ENCODE results near the gene CACNA1B.
"Not testable (repeated sequence)": the region's sequence is repeated elsewhere in the genome, so short reads cannot be mapped to it uniquely, and the experiment has no call there.

Gene CACNA1B

DNA sequence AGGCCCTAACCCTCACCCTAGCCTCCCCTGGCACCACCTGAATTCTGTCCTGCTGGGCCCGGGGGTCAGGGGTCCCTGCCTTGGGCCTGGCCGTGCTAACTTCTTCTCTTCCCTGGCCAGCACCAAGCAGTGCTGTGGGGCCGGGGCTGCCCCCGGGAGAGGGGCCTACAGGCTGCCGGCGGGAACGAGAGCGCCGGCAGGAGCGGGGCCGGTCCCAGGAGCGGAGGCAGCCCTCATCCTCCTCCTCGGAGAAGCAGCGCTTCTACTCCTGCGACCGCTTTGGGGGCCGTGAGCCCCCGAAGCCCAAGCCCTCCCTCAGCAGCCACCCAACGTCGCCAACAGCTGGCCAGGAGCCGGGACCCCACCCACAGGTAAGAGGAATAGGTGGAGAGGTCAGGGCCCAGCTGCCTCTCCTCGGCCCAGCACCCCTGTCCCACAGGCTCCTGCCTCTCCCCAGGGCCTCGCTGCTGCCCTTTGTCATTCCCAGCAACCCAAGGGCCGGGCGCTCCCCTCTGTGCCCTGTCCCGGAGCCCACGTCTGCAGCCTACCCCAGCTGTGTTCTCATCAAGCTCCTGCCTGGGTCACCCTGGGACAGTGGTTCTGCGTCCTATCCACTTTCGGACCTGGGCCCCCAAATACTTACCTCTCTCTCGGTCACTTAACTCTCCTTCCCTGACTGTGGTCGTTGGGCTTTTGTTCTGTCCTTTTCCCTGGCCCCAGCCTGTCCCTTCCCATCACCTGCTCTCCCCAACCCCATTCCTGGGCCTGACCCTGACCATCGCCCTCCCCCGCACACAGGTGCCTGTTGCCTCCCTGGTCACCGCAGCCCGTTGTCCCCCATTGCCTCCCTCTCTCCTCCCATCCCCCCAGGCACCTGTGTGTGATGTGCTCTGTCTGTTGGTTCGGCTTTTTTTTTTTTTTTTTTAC is 243.2 kb downstream of the CACNA1B start:
- no peak for DNase-seq

DNA sequence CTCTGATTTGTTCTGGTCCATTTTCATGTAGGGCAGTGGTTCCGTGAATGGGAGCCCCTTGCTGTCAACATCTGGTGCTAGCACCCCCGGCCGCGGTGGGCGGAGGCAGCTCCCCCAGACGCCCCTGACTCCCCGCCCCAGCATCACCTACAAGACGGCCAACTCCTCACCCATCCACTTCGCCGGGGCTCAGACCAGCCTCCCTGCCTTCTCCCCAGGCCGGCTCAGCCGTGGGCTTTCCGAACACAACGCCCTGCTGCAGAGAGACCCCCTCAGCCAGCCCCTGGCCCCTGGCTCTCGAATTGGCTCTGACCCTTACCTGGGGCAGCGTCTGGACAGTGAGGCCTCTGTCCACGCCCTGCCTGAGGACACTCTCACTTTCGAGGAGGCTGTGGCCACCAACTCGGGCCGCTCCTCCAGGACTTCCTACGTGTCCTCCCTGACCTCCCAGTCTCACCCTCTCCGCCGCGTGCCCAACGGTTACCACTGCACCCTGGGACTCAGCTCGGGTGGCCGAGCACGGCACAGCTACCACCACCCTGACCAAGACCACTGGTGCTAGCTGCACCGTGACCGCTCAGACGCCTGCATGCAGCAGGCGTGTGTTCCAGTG is 244.0 kb downstream of the CACNA1B start:
- no peak for DNase-seq

DNA sequence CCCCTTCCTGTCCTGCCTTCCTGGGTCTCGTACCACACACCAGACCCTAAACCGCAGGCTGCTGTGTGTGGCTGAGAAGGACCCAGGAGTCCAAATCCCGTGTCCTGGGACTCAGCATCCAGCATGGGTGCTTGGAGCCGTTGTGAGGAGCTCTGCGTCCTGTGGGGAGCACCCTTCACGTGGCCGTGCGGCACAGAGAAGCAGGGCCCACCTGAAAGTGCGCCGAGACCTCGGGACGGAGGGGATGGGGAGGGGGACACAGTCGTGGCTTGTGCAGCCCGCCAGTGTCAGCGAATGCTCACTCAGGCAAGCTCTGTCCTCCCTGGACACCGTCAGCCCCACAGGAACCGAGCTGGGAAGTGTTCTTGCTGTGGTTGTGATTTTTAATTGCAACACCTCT is 244.6 kb downstream of the CACNA1B start:
- DNase-seq = no peak

DNA sequence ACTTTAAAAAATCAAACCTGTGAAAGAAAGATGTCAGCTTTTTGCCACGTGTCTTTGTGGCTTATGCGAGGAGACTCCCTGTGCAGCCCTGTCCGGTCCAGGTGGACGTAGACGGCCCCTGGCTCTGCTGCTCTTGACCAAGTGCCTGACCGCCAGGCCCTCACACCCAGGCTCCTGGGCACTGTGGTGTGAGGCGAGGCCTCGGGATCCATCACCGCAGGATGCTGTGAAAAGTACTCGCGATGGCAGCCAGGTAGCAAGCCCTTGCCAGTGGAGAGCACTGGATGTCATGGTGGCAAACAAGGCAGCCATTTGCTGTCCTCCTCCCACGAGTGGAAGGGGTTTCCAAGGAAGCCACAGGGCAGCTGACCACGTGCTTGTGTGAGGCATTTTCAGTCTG is 245.1 kb downstream of the CACNA1B start:
- no peak for DNase-seq

DNA sequence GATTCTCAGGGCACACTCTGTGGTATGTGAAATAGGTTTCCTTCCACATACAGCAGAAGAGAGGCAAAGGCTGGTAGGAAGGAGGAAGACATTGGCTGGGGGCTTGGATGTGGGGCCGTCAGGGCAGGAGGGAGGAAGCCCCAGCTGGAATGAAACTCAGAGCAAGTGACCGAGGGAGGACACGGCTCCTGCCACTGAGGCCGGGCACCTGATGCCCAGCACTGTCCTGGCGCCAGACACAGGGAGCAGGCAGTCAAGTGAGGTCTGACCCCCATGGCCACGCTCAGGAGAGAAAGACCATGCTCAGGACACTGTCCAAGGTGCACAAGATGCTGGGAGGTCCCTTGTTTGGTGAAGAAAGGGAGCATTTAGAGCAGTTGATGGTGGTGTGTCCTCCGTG is 245.5 kb downstream of the CACNA1B start:
- DNase-seq = no peak

DNA sequence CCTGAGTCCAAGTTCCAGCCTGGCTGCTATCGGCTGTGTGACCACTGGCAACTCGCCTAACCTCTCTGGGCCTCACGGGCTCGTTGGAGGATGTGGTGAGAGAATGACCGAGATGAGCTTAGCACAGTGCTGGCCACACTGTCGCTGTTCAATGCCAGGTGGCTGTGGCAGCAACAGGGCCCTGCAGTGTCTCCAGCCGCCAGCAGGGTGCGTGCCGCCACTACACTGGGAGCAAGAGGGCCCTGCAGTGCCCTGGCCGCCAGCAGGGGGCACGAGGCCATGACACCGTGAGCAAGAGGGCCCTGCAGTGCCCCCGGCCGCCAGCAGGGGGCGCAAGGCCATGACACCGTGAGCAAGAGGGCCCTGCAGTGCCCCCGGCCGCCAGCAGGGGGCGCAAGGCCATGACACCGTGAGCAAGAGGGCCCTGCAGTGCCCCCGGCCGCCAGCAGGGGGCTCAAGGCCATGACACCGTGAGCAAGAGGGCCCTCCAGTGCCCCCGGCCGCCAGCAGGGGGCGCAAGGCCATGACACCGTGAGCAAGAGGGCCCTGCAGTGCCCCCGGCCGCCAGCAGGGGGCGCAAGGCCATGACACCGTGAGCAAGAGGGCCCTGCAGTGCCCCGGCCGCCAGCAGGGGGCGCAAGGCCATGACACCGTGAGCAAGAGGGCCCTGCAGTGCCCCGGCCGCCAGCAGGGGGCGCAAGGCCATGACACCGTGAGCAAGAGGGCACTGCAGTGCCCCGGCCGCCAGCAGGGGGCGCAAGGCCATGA is 248.7 kb downstream of the CACNA1B start:
- peak in 2 of 5 experiments; percentile 8 to 25 for DNase-seq

DNA sequence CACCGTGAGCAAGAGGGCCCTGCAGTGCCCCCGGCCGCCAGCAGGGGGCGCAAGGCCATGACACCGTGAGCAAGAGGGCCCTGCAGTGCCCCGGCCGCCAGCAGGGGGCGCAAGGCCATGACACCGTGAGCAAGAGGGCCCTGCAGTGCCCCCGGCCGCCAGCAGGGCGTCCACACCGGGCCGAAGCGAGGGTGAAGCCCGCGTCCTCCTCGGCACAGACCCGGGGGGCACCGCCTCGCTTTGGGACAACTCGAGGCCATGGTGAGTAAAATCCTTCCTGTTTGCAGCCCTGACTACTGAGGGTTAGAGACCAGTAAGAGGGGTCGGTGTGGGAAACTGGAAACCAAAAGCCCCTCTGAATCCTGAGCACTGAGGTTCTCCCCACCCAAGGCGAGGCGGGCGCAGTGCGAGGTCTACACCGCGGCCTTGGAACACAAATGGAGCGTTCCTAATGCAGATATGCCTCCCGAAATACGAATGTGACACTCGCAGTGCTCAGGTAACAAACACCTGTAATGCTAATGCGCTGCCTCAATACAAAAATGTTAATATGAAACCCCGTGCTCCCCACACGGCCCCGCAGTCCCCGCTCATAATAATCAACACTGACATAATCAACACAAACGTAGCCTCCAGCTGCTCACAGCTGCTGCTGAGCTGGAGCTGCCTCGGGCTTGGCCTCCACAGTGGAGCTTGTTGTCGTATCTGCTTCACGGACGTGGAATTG is 249.4 kb downstream of the CACNA1B start:
- DNase-seq = peak in 2 of 5 experiments; percentile 17 to 25

DNA sequence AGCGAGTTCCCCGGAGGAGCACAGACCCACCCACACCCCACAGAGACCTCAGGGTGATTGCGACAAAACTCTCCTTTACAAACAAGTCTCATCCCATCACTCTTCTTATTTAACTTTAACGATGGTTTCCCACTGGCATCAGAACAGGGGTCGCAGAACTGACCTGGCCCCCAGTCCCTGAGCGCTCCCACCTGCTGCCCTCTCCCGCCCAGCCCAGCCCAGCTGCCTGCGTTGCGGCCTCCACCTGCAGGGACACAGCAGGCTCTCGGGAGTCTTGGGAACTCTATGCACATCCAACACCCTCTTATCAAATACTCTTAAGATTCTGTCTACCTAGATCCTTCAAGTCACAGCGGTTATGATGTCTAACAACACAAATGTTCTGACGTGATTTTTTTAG is 250.4 kb downstream of the CACNA1B start:
- not testable (repeated sequence) for DNase-seq

DNA sequence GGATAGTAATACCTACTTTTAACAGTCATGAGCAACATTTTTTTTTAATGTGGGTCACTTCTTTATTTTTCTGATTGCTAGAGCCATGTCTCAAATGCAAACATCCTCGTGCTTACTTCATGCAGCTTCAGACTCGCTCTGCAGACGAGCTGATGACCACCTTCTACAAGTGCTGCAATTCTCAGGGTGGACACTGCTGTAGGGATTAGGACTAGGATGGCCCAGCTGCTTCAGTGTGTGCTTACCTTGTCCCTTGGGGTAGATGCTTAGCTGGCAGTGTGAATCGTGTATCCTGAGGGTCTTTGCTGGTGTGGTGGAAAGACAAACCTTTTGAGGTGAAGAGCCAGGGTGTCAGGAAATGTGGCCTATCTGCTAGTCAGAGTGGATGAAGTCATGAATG is 251.7 kb downstream of the CACNA1B start:
- DNase-seq = not testable (repeated sequence)

DNA sequence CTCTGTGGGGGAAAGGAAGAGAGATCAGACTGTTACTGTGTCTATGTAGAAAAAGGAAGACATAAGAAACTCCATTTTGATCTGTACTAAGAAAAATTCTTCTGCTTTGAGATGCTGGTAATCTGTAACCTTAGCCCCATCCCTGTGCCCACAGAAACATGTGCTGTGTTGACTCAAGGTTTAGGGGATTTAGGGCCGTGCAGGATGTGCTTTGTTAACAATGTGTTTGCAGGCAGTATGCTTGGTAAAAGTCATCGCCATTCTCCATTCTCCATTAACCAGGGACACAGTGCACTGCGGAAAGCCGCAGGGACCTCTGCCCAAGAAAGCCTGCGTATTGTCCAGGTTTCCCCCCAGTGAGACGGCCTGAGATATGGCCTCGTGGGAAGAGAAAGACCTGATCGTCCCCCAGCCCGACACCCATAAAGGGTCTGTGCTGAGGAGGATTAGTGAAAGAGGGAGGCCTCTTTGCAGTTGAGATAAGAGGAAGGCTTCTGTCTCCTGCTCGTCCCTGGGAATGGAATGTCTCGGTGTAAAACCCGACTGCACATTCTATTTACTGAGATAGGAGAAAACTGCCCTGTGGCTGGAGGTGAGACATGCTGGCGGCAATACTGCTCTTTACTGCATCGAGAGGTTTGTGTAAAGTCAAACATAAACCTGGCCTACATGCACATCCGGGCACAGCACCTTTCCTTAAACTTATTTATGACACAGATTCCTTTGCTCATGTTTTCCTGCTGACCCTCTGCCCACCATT is 255.5 kb downstream of the CACNA1B start:
- not testable (repeated sequence) for DNase-seq

DNA sequence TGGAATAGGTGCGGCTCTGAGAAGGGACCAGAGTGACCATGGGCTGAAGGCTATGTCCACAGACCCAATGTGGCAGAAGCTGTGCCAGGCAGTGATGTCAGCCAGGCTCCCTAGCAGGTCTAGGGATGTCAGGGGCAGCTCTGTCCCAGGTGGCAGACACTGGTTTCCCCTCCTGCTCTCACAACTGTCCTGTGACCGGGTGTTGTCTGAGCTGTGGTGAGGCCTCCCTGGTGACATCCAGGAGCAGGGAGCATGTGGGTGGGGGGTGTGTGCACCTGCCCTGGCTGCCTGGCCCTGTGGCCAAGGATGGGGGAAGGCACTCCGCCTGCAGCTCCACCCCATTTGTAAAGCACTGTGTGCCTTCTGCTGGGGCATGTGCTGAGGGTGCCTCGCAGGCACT is 257.0 kb downstream of the CACNA1B start:
- DNase-seq = peak in 1 of 5 experiments; percentile 16

DNA sequence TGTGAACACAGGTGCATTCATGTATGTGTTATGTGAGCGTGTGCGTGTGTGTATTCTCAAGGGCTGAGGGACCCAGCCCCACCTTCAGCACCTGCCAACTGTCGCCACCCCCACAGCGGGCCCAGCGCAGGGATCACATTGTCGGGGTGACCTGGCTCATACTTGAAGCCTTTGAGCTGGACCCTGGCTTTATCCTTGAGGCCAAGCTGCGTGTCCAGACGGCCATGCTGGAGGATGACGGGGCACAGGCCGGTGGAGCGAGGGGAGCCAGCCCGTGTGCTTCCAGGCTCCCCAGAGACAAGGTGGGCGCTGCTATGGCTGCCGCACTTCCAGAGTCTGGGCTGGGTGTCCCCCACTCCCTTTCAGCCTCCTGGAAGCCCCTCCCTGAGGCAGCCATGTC is 261.5 kb downstream of the CACNA1B start:
- DNase-seq = not testable (repeated sequence)

DNA sequence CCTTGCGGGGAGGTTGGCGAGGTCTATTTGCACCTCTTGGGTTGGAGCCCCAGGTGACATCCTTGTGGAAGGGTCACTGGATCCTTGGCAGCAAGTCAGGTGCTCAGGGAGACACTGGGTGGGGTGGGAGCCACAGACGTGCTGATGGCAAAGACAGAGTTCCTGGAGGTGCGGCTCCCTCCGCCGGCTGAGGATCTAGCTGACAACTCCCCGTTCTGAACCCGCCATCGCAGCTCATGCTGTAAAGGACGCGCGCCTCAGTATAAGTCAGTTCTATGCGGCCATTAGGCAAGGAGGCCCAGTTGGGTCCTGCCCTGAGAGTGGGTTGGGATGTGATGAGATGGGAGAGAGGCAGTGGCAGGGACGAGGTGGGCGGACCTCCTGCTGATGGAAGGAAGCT is 263.4 kb downstream of the CACNA1B start:
- not testable (repeated sequence) for DNase-seq

DNA sequence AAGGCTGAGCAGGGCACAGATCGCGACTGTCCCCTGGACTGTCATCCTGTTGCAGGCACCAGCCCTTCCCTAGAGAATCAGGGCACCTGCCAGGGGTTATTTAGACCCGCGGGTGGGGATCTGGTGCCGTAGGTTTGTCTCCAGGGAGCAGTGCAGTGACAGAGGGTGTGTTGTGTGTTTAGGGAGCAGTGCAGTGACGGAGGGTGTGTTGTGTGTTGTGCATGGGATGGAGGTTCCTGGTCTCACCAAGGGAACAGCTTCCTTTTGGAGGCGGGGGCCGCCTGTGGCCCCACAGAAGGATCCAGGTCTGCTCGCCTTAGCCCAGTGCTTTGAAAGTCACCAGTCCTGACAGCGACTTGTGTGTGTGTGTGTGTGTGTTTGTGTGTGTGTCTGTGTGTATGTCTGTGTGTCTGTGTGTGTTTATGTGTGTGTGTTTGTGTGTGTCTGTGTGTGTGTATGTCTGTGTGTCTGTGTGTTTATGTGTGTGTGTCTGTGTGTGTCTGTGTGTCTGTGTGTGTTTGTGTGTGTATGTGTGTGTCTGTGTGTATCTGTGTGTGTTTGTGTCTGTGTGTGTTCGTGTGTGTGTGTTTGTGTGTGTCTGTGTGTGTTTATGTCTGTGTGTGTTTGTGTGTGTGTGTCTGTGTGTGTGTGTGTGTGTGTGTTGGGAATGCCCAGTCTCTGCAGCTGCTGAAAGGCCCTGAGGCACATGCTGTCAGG is 265.1 kb downstream of the CACNA1B start:
- not testable (repeated sequence) for DNase-seq

DNA sequence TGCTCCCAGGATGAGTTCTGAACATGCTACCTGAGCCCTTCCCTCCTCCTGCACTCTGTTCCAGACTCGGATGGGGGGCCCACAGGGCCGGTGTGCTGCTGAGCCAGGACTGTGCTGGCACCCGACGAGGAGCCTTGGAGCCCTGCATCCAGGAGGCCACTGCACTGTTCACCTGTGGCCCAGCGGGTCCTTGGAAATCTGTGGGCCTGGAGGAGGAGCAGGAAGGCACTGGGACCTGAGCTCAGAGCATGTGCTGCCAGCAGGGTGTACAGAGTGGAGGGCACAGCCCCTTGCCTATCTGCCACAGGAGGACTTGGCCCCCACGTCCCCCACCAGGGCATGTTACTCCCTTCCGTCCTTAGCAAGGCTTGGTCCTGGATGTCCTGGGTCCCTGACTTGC is 265.9 kb downstream of the CACNA1B start:
- not testable (repeated sequence) for DNase-seq

DNA sequence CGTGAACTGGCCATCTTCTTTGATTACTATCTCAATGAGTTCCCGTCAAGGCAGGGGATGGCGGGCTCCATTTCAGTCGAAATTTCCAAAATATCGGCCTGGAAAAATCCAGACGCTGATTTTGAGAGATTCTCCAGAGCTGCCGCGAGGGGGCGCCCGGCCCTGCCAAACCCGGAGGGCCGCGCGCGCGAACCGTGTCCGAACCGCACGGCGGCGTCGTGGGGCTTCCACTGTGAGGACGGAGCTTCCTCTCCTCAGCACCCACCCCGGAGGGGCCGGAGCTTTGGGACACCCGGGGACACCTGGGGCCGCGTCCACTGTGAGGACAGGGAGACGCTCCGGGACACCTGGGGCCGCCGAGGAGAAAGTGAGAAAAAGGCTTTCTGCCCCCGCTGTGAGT is 270.0 kb downstream of the CACNA1B start:
- DNase-seq = peak in 2 of 5 experiments; percentile 15 to 27

DNA sequence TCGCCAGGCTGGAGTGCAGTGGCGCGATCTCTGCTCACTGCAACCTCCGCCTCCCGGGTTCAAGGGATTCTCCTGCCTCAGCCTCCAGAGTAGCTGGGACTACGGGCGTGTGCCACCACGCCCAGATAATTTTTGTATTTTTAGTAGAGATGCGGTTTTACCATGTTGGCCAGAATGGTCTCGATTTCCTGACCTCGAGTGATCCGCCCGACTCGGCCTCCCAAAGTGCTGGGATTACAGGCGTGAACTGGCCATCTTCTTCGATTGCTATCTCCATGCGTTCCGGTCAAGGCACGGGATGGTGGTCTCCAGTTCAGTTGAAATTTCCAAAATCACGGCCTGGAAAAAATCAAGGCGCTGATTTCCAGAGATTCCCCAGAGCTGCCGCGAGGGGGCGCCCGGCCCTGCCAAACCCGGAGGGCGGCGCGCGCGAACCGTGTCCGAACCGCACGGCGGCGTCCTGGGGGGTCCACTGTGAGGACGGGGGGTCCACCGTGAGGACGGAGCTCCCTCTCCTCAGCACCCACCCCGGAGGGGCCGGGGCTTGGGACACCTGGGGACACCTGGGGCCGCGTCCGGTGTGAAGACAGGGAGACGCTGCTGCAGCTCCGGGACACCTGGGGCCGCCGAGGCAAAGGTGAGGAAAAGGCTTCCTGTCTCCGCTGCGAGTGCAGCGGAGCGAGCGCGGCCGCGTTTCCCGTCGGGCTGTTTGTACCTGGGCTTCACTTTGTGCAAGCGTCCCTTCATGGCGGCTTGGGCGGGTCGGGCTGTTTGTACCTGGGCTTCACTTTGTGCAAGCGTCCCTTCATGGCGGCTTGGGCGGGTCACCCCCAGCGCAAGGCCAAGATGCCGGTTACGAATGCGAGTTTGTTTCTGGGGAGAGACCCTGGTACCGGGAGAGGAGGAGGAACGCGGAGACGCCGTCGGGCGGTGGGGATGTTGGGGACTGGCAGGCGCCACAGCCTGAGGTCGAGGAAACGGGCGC is 272.4 kb downstream of the CACNA1B start:
- DNase-seq = peak in 3 of 5 experiments; percentile 7 to 22 (median 13)

DNA sequence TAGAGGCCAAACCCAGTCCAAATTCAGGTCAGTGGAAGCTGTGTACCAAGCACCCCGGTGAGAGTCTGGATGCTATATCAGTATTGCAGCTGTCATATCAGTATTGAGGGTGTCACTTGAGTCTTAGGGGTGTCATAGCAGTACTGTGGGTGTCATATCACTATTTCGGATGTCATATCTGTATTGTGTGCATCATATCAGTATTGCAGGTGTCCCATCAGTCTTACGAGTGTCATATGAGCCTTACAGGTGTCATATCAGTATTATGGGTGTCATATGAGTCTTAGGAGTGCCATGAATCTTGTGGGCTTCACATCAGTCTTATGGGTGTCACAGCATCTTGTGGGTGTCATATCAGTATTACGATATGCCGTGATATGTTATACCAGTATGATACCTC is 278.2 kb downstream of the CACNA1B start:
- DNase-seq = peak in 1 of 5 experiments; percentile 48

DNA sequence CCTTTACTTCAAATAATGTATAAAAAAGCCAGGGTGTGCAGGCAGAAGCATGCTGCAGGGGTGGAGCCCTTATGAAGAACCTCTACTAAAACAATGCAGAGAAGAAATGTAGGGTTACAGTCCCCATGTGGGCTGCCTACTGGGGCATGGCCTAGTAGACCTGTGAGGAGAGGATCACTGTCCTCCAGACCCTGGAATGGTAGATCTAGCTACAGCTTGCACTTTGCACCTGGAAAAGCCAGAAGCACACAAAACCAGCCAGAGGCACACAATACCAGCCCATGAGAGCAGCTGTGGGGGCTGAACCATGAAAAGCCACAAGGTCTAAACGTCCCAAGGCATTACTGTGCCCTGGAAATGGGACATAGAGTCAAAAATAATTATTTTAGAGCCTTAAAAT is 289.2 kb downstream of the CACNA1B start:
- not testable (repeated sequence) for DNase-seq

All from T-helper 2 cell (primary cell).